ENCODE measurements around the gene AHI1.

DNA sequence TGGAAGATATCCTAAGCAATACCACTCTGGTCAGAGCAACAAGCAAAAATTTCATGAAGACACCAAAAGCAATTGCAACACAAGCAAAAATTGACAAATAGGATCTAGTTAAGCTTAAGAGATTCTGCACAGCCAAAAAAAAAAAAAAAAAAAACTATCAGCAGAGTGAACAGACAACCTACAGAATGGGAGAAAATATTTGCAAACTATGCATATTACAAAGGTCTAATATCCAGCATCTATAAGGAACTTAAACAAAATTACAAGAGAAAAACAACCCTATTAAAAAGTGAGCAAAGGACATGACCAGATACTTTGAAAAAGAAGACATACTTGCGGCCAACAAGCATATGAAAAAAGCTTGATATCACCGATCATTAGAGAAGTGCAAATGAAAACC lies 20.0 kb upstream of the AHI1 start:
- no peak for TF ChIP-seq EZH2 (IDR thresholded peaks at IDR 0.05; ENCODE audit: borderline replicate concordance, insufficient read depth, low read depth, low read length, poor library complexity, severe bottlenecking)
- TF ChIP-seq, protein P1, sequence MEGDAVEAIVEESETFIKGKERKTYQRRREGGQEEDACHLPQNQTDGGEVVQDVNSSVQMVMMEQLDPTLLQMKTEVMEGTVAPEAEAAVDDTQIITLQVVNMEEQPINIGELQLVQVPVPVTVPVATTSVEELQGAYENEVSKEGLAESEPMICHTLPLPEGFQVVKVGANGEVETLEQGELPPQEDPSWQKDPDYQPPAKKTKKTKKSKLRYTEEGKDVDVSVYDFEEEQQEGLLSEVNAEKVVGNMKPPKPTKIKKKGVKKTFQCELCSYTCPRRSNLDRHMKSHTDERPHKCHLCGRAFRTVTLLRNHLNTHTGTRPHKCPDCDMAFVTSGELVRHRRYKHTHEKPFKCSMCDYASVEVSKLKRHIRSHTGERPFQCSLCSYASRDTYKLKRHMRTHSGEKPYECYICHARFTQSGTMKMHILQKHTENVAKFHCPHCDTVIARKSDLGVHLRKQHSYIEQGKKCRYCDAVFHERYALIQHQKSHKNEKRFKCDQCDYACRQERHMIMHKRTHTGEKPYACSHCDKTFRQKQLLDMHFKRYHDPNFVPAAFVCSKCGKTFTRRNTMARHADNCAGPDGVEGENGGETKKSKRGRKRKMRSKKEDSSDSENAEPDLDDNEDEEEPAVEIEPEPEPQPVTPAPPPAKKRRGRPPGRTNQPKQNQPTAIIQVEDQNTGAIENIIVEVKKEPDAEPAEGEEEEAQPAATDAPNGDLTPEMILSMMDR (IDR thresholded peaks at IDR 0.05): no peak

All from B cell (primary cell).